Stimulated activated CD8-positive, alpha-beta memory T cell treated with anti-CD3 and anti-CD28 coated beads, Interleukin-12 subunit alpha, Interleukin-12 subunit beta, amount 100 ng/mL, for 24 hours (primary cell): ENCODE measurements around the gene GDPGP1.
A peak's percentile ranks its signal among the peaks of the same experiment; 100 is the strongest.
"Not testable (repeated sequence)": the region's sequence is repeated elsewhere in the genome, so short reads cannot be mapped to it uniquely, and the experiment has no call there.

ENCODE experiments used
- DNase-seq: peaks from one replicate; pipeline ENCODE4 v3.0.0-alpha.2; 2020; ENCODE audit errors: extremely low read depth

GDPGP1 gene

GRCh38 chr15:90234096-90234988, at the start of gene GDPGP1:
TSS of gene GDPGP1 (plus strand) at chr15:90234209. CDS start at chr15:90240909, 6,700 bp downstream.
- DNase-seq, result no peak

- DNase-seq, result no peak
Observed at GRCh38 chr15:90184786-90185704, 49.0 kb upstream of the GDPGP1 start.

GRCh38 chr15:90187257-90187868, 46.6 kb upstream of the GDPGP1 start:
- no peak for DNase-seq

- DNase-seq, result not testable (repeated sequence)
Observed at GRCh38 chr15:90188065-90188464, 45.9 kb upstream of the GDPGP1 start.

GRCh38 chr15:90188914-90189748, 44.9 kb upstream of the GDPGP1 start:
- no peak for DNase-seq

GRCh38 chr15:90189781-90190467, 44.1 kb upstream of the GDPGP1 start:
- no peak for DNase-seq

- DNase-seq, result no peak
Observed at GRCh38 chr15:90190606-90191343, 43.2 kb upstream of the GDPGP1 start.

- DNase-seq, result no peak
Observed at GRCh38 chr15:90191344-90191687, 42.7 kb upstream of the GDPGP1 start.

- no peak for DNase-seq
Observed at GRCh38 chr15:90191794-90192509, 42.1 kb upstream of the GDPGP1 start.

GRCh38 chr15:90192961-90193786, 40.8 kb upstream of the GDPGP1 start:
- DNase-seq, result no peak

GRCh38 chr15:90194655-90195054, 39.4 kb upstream of the GDPGP1 start:
- DNase-seq, result no peak

GRCh38 chr15:90200534-90201129, 33.4 kb upstream of the GDPGP1 start:
- no peak for DNase-seq

GRCh38 chr15:90201130-90201943, 32.7 kb upstream of the GDPGP1 start, which contains the start of gene SEMA4B:
TSS of gene SEMA4B (plus strand) at chr15:90201330. CDS start at chr15:90201579, 249 bp downstream.
- DNase-seq, result peak; percentile 44

- no peak for DNase-seq
Observed at GRCh38 chr15:90201944-90202375, 32.0 kb upstream of the GDPGP1 start.

- no peak for DNase-seq
Observed at GRCh38 chr15:90202929-90203328, 31.1 kb upstream of the GDPGP1 start.

- DNase-seq, result no peak
Observed at GRCh38 chr15:90203473-90203872, 30.5 kb upstream of the GDPGP1 start.

GRCh38 chr15:90203922-90204321, 30.1 kb upstream of the GDPGP1 start:
- no peak for DNase-seq
